H1 (cell line): ENCODE data around the gene FSD1L. TPM values are rescaled to one million over a fixed set of nuclear protein-coding genes. Genes with fewer than 3 reads are reported as not detected.

ENCODE experiments used
- CHD7 ChIP-seq: fragments of 300-600 bp; sonication (generic); IDR thresholded peaks from 2 replicates; pipeline ENCODE4 v1.7.1; 2012; ENCODE audit warnings: low read length, moderate library complexity, mild to moderate bottlenecking, inconsistent platforms; ENCODE audit not compliant: insufficient replicate concordance
- HDAC2 ChIP-seq, 2 experiments: fragments of 300-600 bp in 1 of 2; sonication (generic) in 1 of 2; IDR thresholded peaks; 2 replicates each; pipeline ENCODE4 v1.6.1; 2011 to 2012; ENCODE audit warnings: low read depth in 2 of 2, low read length in 2 of 2, mild to moderate bottlenecking in 2 of 2, moderate library complexity in 2 of 2, borderline replicate concordance in 1 of 2, inconsistent platforms in 1 of 2
- polyA plus RNA-seq, 7 experiments: library from polyadenylated mRNA; depleted of rRNA in 3 of 7; stranded (reverse) in 5 of 7; unstranded in 2 of 7; fragments of >200 nt in 5 of 7; fragments of 200-250 nt in 2 of 7; gene quantifications; 1 replicate in 5 of 7; 2 replicates in 1 of 7; 4 replicates in 1 of 7; pipeline versions ENCODE4 v1.2.1 to v1.2.3, GENCODE V29; 2011 to 2013; ENCODE audit warnings: missing spikeins in 2 of 7, mixed read lengths in 2 of 7
- total RNA-seq: library from RNA; stranded (reverse); fragmentation: NEBNext Ultra II Directional; extraction: Animal tissue kit (Norgen Biotek cat#: 25700); gene quantifications from 2 replicates; pipeline ENCODE4 v1.2.1, GENCODE V29; 2021

FSD1L gene
- total and polyA plus RNA-seq, 2 of the 8 experiments (the other 6 are each of a cell fraction or from before 2014, with no cell fraction given), result 0.91 to 4.8 TPM

- no peak for TF ChIP-seq CHD7
- no peak for TF ChIP-seq HDAC2 (IDR thresholded peaks at IDR 0.05; ENCODE audit: borderline replicate concordance in 1 of 2, low read depth in 2 of 2, low read length in 2 of 2)
Observed at GRCh38 chr9:105443121-105443520, 4.7 kb upstream of the FSD1L start (continued).
